SK-N-SH (cell line): Measurements from ENCODE around the gene STT3B. TPM values are rescaled to one million over a fixed set of nuclear protein-coding genes. Genes with fewer than 3 reads are reported as not detected.
A peak's percentile ranks its signal among the peaks of the same experiment; 100 is the strongest.

Source experiments
- CTCF ChIA-PET: fragments of 300-600, 350-600 bp; formaldehyde crosslinking; extraction: SDS; loops from one replicate; lab custom pipeline; 2021; lab: Yijun Ruan, JAX
- POLR2A ChIA-PET: fragments of 350-600 bp; sonication (Branson Sonifier 250); formaldehyde crosslinking; extraction: SDS; loops from one replicate; lab custom pipeline; 2020; ENCODE audit warnings: antibody characterized with exemption, inconsistent platforms; lab: Yijun Ruan, JAX
- DNase-seq: peaks from one replicate; pipeline ENCODE4 v3.0.0; 2012
- H2AFZ ChIP-seq: fragments of 200-600 bp; sonication (generic); 2 replicates; pipeline ENCODE4 v1.8.1; 2016; ENCODE audit warnings: antibody characterized with exemption, mild to moderate bottlenecking, low read depth
- H3F3A ChIP-seq: fragments of 200-600 bp; sonication (generic); replicated peaks from 2 replicates; pipeline ENCODE3; 2016; ENCODE audit warnings: antibody characterized with exemption, mild to moderate bottlenecking; ENCODE audit not compliant: insufficient read depth
- H3K27ac ChIP-seq, 2 experiments: fragments of 200-500 bp in 1 of 2; fragments of 200-600 bp in 1 of 2; sonication (Bioruptor generic) in 1 of 2; sonication (generic), shearing (Covaris generic) in 1 of 2; 2 replicates each; pipeline versions ENCODE4 v1.5.1 to v1.6.1; 2014 to 2016; ENCODE audit warnings: low read depth in 2 of 2, inconsistent platforms in 1 of 2, low read length in 1 of 2, mild to moderate bottlenecking in 1 of 2, mixed read lengths in 1 of 2
- H3K27me3 ChIP-seq: fragments of 200-600 bp; sonication (generic), shearing (Covaris generic); 2 replicates; pipeline ENCODE4 v1.6.1; 2016; ENCODE audit warnings: mixed run types; ENCODE audit not compliant: insufficient read depth
- H3K36me3 ChIP-seq, 2 experiments: fragments of 200-500 bp in 1 of 2; fragments of 200-600 bp in 1 of 2; sonication (Bioruptor generic) in 1 of 2; sonication (generic) in 1 of 2; replicated peaks in 1 of 2; 2 replicates each; pipeline versions ENCODE3 to v1.5.1; 2014 to 2016; ENCODE audit warnings: low read length in 1 of 2, mild to moderate bottlenecking in 1 of 2; ENCODE audit not compliant: insufficient read depth in 2 of 2, control insufficient read depth in 1 of 2
- H3K4me1 ChIP-seq, 2 experiments: fragments of 200-500 bp in 1 of 2; fragments of 200-600 bp in 1 of 2; sonication (Bioruptor generic) in 1 of 2; sonication (generic), shearing (Covaris generic) in 1 of 2; 2 replicates each; pipeline versions ENCODE4 v1.5.1 to v1.6.1; 2014 to 2016; ENCODE audit warnings: low read depth in 1 of 2, low read length in 1 of 2, mixed run types in 1 of 2; ENCODE audit not compliant: insufficient read depth in 2 of 2, control insufficient read depth in 1 of 2
- H3K4me2 ChIP-seq: fragments of 200-600 bp; sonication (generic), shearing (Covaris generic); 2 replicates; pipeline ENCODE4 v1.6.1; 2017; ENCODE audit warnings: mixed run types
- H3K4me3 ChIP-seq, 2 experiments: fragments of 200-500 bp in 1 of 2; fragments of 200-600 bp in 1 of 2; sonication (Bioruptor generic) in 1 of 2; sonication (generic), shearing (Covaris generic) in 1 of 2; 2 replicates each; pipeline versions ENCODE4 v1.5.1 to v1.8.1; 2014 to 2016; ENCODE audit warnings: low read depth in 2 of 2, inconsistent platforms in 1 of 2, low read length in 1 of 2, mild to moderate bottlenecking in 1 of 2, mixed read lengths in 1 of 2, moderate library complexity in 1 of 2
- H3K79me2 ChIP-seq: fragments of 200-600 bp; sonication (generic); 2 replicates; pipeline ENCODE4 v1.8.1; 2017; ENCODE audit warnings: mild to moderate bottlenecking; ENCODE audit not compliant: insufficient read depth
- H3K9ac ChIP-seq: fragments of 200-600 bp; sonication (generic); 2 replicates; pipeline ENCODE4 v1.6.1; 2017; ENCODE audit warnings: mixed run types
- H3K9me2 ChIP-seq: fragments of 200-600 bp; sonication (generic); 2 replicates; pipeline ENCODE4 v1.6.1; 2017; ENCODE audit warnings: mixed run types
- H3K9me3 ChIP-seq: fragments of 200-600 bp; sonication (generic); 2 replicates; pipeline ENCODE4 v1.6.1; 2017; ENCODE audit warnings: mixed run types, mild to moderate bottlenecking, moderate library complexity
- H4K20me1 ChIP-seq: fragments of 200-600 bp; sonication (generic); 2 replicates; pipeline ENCODE4 v1.6.1; 2017; ENCODE audit warnings: mild to moderate bottlenecking, mixed run types; ENCODE audit not compliant: insufficient read depth
- FOSL2 ChIP-seq: IDR thresholded peaks from 2 replicates; pipeline ENCODE4 v1.4.0; 2012; ENCODE audit warnings: low read depth, mild to moderate bottlenecking, moderate library complexity, borderline replicate concordance
- FOXJ3 ChIP-seq: sonication (generic); formaldehyde crosslinking; IDR thresholded peaks from 2 replicates; pipeline ENCODE4 v1.5.1; 2020; ENCODE audit warnings: mild to moderate bottlenecking, missing genetic modification reagents
- FOXM1 ChIP-seq: IDR thresholded peaks from 2 replicates; pipeline ENCODE4 v1.4.0; 2012; ENCODE audit warnings: low read depth, mild to moderate bottlenecking
- JUND ChIP-seq: IDR thresholded peaks from 2 replicates; pipeline ENCODE4 v1.4.0; 2012
- MEF2A ChIP-seq: IDR thresholded peaks from 2 replicates; pipeline ENCODE4 v1.4.0; 2012; ENCODE audit warnings: low read depth, borderline replicate concordance
- MXI1 ChIP-seq: IDR thresholded peaks from 2 replicates; pipeline ENCODE4 v1.6.1; 2012; ENCODE audit warnings: mild to moderate bottlenecking, low read depth, low read length, improper control_type of control experiment
- NFIC ChIP-seq: IDR thresholded peaks from 2 replicates; pipeline ENCODE4 v1.4.0; 2012; ENCODE audit warnings: borderline replicate concordance
- NRF1 ChIP-seq: IDR thresholded peaks from 2 replicates; pipeline ENCODE4 v1.6.1; 2012; ENCODE audit warnings: low read depth, mild to moderate bottlenecking, low read length
- RAD21 ChIP-seq: IDR thresholded peaks from 2 replicates; pipeline ENCODE4 v1.6.1; 2012; ENCODE audit warnings: mild to moderate bottlenecking, low read length
- RXRA ChIP-seq: IDR thresholded peaks from 2 replicates; pipeline ENCODE4 v1.4.0; 2012; ENCODE audit warnings: low read depth, mild to moderate bottlenecking, borderline replicate concordance
- SIN3A ChIP-seq: IDR thresholded peaks from 2 replicates; pipeline ENCODE4 v1.6.1; 2012; ENCODE audit warnings: low read depth, mild to moderate bottlenecking, low read length, moderate library complexity, borderline replicate concordance
- SMC3 ChIP-seq: IDR thresholded peaks from 2 replicates; pipeline ENCODE4 v1.6.1; 2012; ENCODE audit warnings: low read depth, low read length, improper control_type of control experiment
- TAF1 ChIP-seq: IDR thresholded peaks from 2 replicates; pipeline ENCODE4 v1.6.1; 2012; ENCODE audit warnings: low read depth, mild to moderate bottlenecking, low read length, moderate library complexity, borderline replicate concordance
- TCF12 ChIP-seq: IDR thresholded peaks from 2 replicates; pipeline ENCODE4 v1.4.0; 2012
- TEAD4 ChIP-seq: IDR thresholded peaks from 2 replicates; pipeline ENCODE4 v1.4.0; 2012; ENCODE audit warnings: mild to moderate bottlenecking, borderline replicate concordance; ENCODE audit not compliant: insufficient read depth
- WGBS: methylation state at CpG from one replicate; pipeline ENCODE4 v1.1.6; 2017; ENCODE audit warnings: low lambda C conversion rate; 5-methylcytosine and 5-hydroxymethylcytosine counted together
- polyA plus RNA-seq, 3 experiments: library from polyadenylated mRNA; depleted of rRNA; stranded (reverse); fragments of >200 nt; gene quantifications; 2 replicates each; pipeline ENCODE4 v1.2.3, GENCODE V29; 2012
- TF ChIP-seq, protein P1 (sequence below): IDR thresholded peaks from 2 replicates; pipeline ENCODE4 v1.6.1; 2012; ENCODE audit warnings: mild to moderate bottlenecking, low read depth, low read length, moderate library complexity
- TF ChIP-seq, protein P2 (sequence below): fragments of 150-350 bp; IDR thresholded peaks from 2 replicates; pipeline ENCODE4 v1.6.1; 2017; ENCODE audit warnings: antibody characterized with exemption, low read length, low read depth, borderline replicate concordance
- TF ChIP-seq, protein P3 (sequence below): fragments of 200-600 bp; sonication (generic); IDR thresholded peaks from 2 replicates; pipeline ENCODE4 v1.6.1; 2017; ENCODE audit warnings: antibody characterized with exemption, mild to moderate bottlenecking, moderate library complexity
- TF ChIP-seq, protein P4 (sequence below): IDR thresholded peaks from 2 replicates; pipeline ENCODE4 v1.4.0; 2012; ENCODE audit warnings: low read depth, borderline replicate concordance

The STT3B gene
- polyA plus RNA-seq, 1 of the 3 experiments (the other 2 are of a cell fraction) = 27.9 TPM

DNA sequence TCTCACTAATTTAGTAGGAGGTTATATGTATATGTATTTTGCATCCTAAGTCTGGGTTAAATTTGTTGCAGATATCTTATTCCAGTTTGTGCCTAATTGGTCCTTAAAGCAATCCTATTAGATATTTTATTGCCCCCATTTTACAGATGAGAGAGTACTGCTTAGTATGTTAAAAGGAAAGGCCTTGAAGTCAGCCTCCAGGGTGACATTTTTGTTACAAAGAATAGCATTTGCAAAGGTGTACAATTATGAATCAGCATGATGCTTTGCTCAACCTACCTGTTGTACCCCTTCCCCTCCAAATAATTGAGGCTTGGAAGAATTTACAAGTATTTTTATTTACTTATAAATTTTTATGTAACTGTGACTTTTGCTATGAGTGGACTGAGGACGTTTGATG lies 14.0 kb downstream of the STT3B start:
- TF ChIP-seq NRF1 = no peak
- no peak for TF ChIP-seq FOXM1
- TF ChIP-seq NFIC = no peak
- TF ChIP-seq JUND = no peak
- no peak for TF ChIP-seq FOSL2
- TF ChIP-seq, protein P1, sequence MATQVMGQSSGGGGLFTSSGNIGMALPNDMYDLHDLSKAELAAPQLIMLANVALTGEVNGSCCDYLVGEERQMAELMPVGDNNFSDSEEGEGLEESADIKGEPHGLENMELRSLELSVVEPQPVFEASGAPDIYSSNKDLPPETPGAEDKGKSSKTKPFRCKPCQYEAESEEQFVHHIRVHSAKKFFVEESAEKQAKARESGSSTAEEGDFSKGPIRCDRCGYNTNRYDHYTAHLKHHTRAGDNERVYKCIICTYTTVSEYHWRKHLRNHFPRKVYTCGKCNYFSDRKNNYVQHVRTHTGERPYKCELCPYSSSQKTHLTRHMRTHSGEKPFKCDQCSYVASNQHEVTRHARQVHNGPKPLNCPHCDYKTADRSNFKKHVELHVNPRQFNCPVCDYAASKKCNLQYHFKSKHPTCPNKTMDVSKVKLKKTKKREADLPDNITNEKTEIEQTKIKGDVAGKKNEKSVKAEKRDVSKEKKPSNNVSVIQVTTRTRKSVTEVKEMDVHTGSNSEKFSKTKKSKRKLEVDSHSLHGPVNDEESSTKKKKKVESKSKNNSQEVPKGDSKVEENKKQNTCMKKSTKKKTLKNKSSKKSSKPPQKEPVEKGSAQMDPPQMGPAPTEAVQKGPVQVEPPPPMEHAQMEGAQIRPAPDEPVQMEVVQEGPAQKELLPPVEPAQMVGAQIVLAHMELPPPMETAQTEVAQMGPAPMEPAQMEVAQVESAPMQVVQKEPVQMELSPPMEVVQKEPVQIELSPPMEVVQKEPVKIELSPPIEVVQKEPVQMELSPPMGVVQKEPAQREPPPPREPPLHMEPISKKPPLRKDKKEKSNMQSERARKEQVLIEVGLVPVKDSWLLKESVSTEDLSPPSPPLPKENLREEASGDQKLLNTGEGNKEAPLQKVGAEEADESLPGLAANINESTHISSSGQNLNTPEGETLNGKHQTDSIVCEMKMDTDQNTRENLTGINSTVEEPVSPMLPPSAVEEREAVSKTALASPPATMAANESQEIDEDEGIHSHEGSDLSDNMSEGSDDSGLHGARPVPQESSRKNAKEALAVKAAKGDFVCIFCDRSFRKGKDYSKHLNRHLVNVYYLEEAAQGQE = no peak
- TF ChIP-seq TCF12 = no peak
- no peak for TF ChIP-seq TAF1
- no peak for TF ChIP-seq MXI1
- no peak for TF ChIP-seq SMC3
- no peak for TF ChIP-seq RXRA
- Histone ChIP-seq H4K20me1 (peaks cover 60% of the 10 kb centered on the region), H3K9ac (no peak overlapping the region), H3K27me3 (no peaks in the 10 kb centered on the region), H2AFZ (no peak overlapping the region), H3K36me3 (no peaks in the 10 kb centered on the region), H3K9me3 (no peaks in the 10 kb centered on the region), H3F3A (peaks cover 14% of the 10 kb centered on the region), H3K27ac (no peak overlapping the region), H3K79me2 (peaks cover 96% of the 10 kb centered on the region), H3K4me1 (peaks cover 0 to 3% of the 10 kb centered on the region in 2 experiments; a peak in 2 of 4 replicates), H3K9me2 (no peaks in the 10 kb centered on the region), H3K4me3 (no peak overlapping the region), H3K4me2 (no peak overlapping the region)
- DNase-seq = no peak
- ChIA-PET CTCF (interaction anchor here (0.8 kb wide), 1 partner anchor 186 kb away, joined by 3 read pairs; no protein-coding TSS in a partner anchor), POLR2A (interaction anchor here (2.2 kb wide), 1 partner anchor 14 kb away, joined by 10 read pairs; the partner anchor contains the start of gene STT3B)
- 93% methylated on average over 1 of the region's 1 CpG for WGBS

DNA sequence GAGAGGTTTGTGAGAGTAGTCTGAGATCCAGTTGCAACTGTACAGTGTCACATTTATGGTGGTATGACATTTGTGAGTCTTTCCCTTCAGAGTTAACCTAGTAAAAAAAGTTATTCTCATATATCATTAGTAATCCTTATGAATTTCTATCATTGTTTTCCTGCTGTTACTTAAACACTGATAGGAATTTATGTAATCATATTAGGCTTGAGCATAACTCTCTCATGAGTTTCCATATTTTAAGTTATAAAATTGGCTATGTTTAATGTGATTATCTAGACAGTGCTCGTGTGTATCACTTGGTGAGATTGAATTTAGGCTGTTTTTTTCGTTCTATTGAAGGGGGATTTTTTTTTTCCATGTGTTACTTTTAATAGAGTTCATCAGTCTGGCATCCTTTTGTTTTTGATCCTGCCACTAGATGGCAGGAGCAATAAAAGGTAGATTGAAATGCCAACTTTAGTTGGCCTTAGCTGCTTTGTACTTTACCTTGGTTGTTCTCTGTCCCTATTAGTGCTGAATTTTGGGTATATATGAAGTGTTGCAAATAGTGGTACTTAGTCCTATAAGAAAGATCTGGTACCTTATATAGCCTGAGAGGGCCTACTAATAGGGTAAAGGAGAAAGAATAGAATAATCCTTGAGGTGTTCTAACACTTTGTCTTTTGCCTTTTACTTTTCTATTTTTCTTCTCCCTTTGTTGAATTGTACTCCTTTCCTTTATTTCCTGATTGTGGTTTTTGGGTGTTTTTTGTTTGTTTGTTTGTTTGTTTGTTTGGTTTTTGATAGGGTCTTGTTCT lies 17.9 kb downstream of the STT3B start:
- peak; percentile 43 for DNase-seq
- POLR2A ChIA-PET = no interaction called here
- H4K20me1 ChIP-seq = peaks cover 56% of the 10 kb centered on the region

More for the DNA sequence above, 17.9 kb downstream of the STT3B start:
- Histone ChIP-seq H3K9ac (no peak overlapping the region), H3K4me3 (no peak overlapping the region), H3K27me3 (no peaks in the 10 kb centered on the region), H3K36me3 (peaks cover 0 to 5% of the 10 kb centered on the region in 2 experiments)
- TF ChIP-seq TEAD4 = no peak
- TF ChIP-seq, protein P2, sequence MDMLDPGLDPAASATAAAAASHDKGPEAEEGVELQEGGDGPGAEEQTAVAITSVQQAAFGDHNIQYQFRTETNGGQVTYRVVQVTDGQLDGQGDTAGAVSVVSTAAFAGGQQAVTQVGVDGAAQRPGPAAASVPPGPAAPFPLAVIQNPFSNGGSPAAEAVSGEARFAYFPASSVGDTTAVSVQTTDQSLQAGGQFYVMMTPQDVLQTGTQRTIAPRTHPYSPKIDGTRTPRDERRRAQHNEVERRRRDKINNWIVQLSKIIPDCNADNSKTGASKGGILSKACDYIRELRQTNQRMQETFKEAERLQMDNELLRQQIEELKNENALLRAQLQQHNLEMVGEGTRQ = no peak
- TF ChIP-seq JUND = no peak
- TF ChIP-seq MEF2A = no peak
- peak; percentile 70 for TF ChIP-seq RAD21
- TF ChIP-seq, protein P3, sequence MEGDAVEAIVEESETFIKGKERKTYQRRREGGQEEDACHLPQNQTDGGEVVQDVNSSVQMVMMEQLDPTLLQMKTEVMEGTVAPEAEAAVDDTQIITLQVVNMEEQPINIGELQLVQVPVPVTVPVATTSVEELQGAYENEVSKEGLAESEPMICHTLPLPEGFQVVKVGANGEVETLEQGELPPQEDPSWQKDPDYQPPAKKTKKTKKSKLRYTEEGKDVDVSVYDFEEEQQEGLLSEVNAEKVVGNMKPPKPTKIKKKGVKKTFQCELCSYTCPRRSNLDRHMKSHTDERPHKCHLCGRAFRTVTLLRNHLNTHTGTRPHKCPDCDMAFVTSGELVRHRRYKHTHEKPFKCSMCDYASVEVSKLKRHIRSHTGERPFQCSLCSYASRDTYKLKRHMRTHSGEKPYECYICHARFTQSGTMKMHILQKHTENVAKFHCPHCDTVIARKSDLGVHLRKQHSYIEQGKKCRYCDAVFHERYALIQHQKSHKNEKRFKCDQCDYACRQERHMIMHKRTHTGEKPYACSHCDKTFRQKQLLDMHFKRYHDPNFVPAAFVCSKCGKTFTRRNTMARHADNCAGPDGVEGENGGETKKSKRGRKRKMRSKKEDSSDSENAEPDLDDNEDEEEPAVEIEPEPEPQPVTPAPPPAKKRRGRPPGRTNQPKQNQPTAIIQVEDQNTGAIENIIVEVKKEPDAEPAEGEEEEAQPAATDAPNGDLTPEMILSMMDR = peak; percentile 78
- TF ChIP-seq SMC3 = peak; percentile 46
- TF ChIP-seq FOXJ3 = no peak
- TF ChIP-seq SIN3A = no peak
- TF ChIP-seq, protein P4, sequence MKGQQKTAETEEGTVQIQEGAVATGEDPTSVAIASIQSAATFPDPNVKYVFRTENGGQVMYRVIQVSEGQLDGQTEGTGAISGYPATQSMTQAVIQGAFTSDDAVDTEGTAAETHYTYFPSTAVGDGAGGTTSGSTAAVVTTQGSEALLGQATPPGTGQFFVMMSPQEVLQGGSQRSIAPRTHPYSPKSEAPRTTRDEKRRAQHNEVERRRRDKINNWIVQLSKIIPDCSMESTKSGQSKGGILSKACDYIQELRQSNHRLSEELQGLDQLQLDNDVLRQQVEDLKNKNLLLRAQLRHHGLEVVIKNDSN = no peak
- TF ChIP-seq, all 33 proteins: peak for 3
- 6% methylated on average over 2 of the region's 2 CpGs for whole genome bisulfite sequencing
- H3K4me2 ChIP-seq = no peak overlapping the region
- no peaks in the 10 kb centered on the region for H3K9me3 ChIP-seq
- H3K79me2 ChIP-seq = peaks cover 98% of the 10 kb centered on the region
- CTCF ChIA-PET = interaction anchor here (0.6 to 3.2 kb wide), 17 partner anchors 11 to 1560 kb away, joined by 3 to 12 read pairs (median 3); partner anchors contain the start of gene STT3B
- no peak overlapping the region for H2AFZ ChIP-seq
- no peak overlapping the region; a peak in 1 of 4 replicates for H3K27ac ChIP-seq
- H3K9me2 ChIP-seq = no peaks in the 10 kb centered on the region
- H3K4me1 ChIP-seq = peaks cover 0 to 3% of the 10 kb centered on the region in 2 experiments; a peak in 2 of 4 replicates
- H3F3A ChIP-seq = peaks cover 14% of the 10 kb centered on the region
